ENCODE results near the gene SOS1.

- no peak for TF ChIP-seq CTCF (IDR thresholded peaks at IDR 0.05; ENCODE audit: low read depth, low read length)
- no peak for TF ChIP-seq POLR2A (IDR thresholded peaks at IDR 0.05; ENCODE audit: extremely low read depth, insufficient read length)
- TF ChIP-seq, protein P1, sequence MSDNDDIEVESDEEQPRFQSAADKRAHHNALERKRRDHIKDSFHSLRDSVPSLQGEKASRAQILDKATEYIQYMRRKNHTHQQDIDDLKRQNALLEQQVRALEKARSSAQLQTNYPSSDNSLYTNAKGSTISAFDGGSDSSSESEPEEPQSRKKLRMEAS (IDR thresholded peaks at IDR 0.05; ENCODE audit: low read depth, low read length), result no peak
- TF ChIP-seq MYC (IDR thresholded peaks at IDR 0.05; ENCODE audit: low read depth, low read length), result no peak
Measured at GRCh38 chr2:38991899-38992298, 129.0 kb downstream of the SOS1 start.
